Measurements from ENCODE around the gene RAB11FIP4. TPM values are rescaled to one million over a fixed set of nuclear protein-coding genes. Genes with fewer than 3 reads are reported as not detected.

RAB11FIP4 gene
- total and polyA plus RNA-seq, 2 donors (not counting 1 experiment from before 2014, with no cell fraction given): 0.16 to 0.66 TPM

GRCh38 chr17:31566992-31567373, 175.5 kb downstream of the RAB11FIP4 start:
- peaks cover 25% of the 10 kb centered on the region for H3K4me1 ChIP-seq (ENCODE audit: control insufficient read depth, extremely low read depth, insufficient read depth, low read length)
- H3K79me2 ChIP-seq (ENCODE audit: control insufficient read depth, insufficient read depth, low read length): peaks cover 87% of the 10 kb centered on the region
- H3K27me3 ChIP-seq (ENCODE audit: control insufficient read depth, insufficient read depth, low read length): no peaks in the 10 kb centered on the region
- H3K4me2 ChIP-seq (ENCODE audit: extremely low read depth, insufficient read depth, low read length): no peak overlapping the region
- no peak overlapping the region for H3K9ac ChIP-seq (ENCODE audit: insufficient read depth, low read length)
- no peak overlapping the region for H2AFZ ChIP-seq (ENCODE audit: low read length)
- no peaks in the 10 kb centered on the region for H4K20me1 ChIP-seq (ENCODE audit: control insufficient read depth, extremely low read depth, insufficient read depth, low read length)
- no peak for DNase-seq (ENCODE audit: low read depth in 2 of 2)
- no peak overlapping the region for H3K27ac ChIP-seq (ENCODE audit: insufficient read depth, low read length)
- no peaks in the 10 kb centered on the region for H3K9me3 ChIP-seq (ENCODE audit: control insufficient read depth, insufficient read depth, low read depth, low read length)
- TF ChIP-seq CTCF (conservative IDR thresholded peaks at IDR 0.05 in 1 of 2, IDR thresholded peaks at IDR 0.05 in 1 of 2; ENCODE audit: low read depth in 1 of 2, low read length in 2 of 2): no peak
- TF ChIP-seq EZH2 (IDR thresholded peaks at IDR 0.05; ENCODE audit: low read length, missing control alignments): no peak
- H3K4me3 ChIP-seq (replicated peaks in 1 of 4; ENCODE audit: control extremely low read depth in 1 of 4, insufficient read depth in 1 of 4, low read depth in 3 of 4, low read length in 4 of 4): no peak overlapping the region
- H3K36me3 ChIP-seq (ENCODE audit: control insufficient read depth, insufficient read depth, low read length): peaks cover 5% of the 10 kb centered on the region

GRCh38 chr17:31568121-31568520, 176.6 kb downstream of the RAB11FIP4 start:
- peaks cover 29% of the 10 kb centered on the region for H3K4me1 ChIP-seq (ENCODE audit: control insufficient read depth, extremely low read depth, insufficient read depth, low read length)

GRCh38 chr17:31568539-31568938, 177.1 kb downstream of the RAB11FIP4 start:
- Histone ChIP-seq H3K9ac (ENCODE audit: insufficient read depth, low read length) (no peak overlapping the region), H2AFZ (ENCODE audit: low read length) (no peak overlapping the region), H3K9me3 (ENCODE audit: control insufficient read depth, insufficient read depth, low read depth, low read length) (no peaks in the 10 kb centered on the region), H3K4me1 (ENCODE audit: control insufficient read depth, extremely low read depth, insufficient read depth, low read length) (peaks cover 31% of the 10 kb centered on the region), H3K36me3 (ENCODE audit: control insufficient read depth, insufficient read depth, low read length) (peaks cover 9% of the 10 kb centered on the region), H3K27me3 (ENCODE audit: control insufficient read depth, insufficient read depth, low read length) (no peaks in the 10 kb centered on the region), H4K20me1 (ENCODE audit: control insufficient read depth, extremely low read depth, insufficient read depth, low read length) (no peaks in the 10 kb centered on the region), H3K4me3 (replicated peaks in 1 of 4; ENCODE audit: control extremely low read depth in 1 of 4, insufficient read depth in 1 of 4, low read depth in 3 of 4, low read length in 4 of 4) (no peak overlapping the region), H3K79me2 (ENCODE audit: control insufficient read depth, insufficient read depth, low read length) (peaks cover 88% of the 10 kb centered on the region), H3K4me2 (ENCODE audit: extremely low read depth, insufficient read depth, low read length) (no peak overlapping the region), H3K27ac (ENCODE audit: insufficient read depth, low read length) (peak overlapping the region; percentile 13)
- TF ChIP-seq EZH2 (IDR thresholded peaks at IDR 0.05; ENCODE audit: low read length, missing control alignments) (no peak), CTCF (conservative IDR thresholded peaks at IDR 0.05 in 1 of 2, IDR thresholded peaks at IDR 0.05 in 1 of 2; ENCODE audit: low read depth in 1 of 2, low read length in 2 of 2) (no peak)
- peak in 1 of 2 donors; percentile 73 for DNase-seq (ENCODE audit: low read depth in 2 of 2)

More at GRCh38 chr17:31568121-31568520, 176.6 kb downstream of the RAB11FIP4 start:
- H4K20me1 ChIP-seq (ENCODE audit: control insufficient read depth, extremely low read depth, insufficient read depth, low read length): no peaks in the 10 kb centered on the region
- peak overlapping the region; percentile 39 for H3K27ac ChIP-seq (ENCODE audit: insufficient read depth, low read length)
- no peak overlapping the region for H3K4me2 ChIP-seq (ENCODE audit: extremely low read depth, insufficient read depth, low read length)
- H3K36me3 ChIP-seq (ENCODE audit: control insufficient read depth, insufficient read depth, low read length): peaks cover 5% of the 10 kb centered on the region
- no peak for DNase-seq (ENCODE audit: low read depth in 2 of 2)
- peaks cover 87% of the 10 kb centered on the region for H3K79me2 ChIP-seq (ENCODE audit: control insufficient read depth, insufficient read depth, low read length)
- no peaks in the 10 kb centered on the region for H3K9me3 ChIP-seq (ENCODE audit: control insufficient read depth, insufficient read depth, low read depth, low read length)
- no peak overlapping the region for H3K4me3 ChIP-seq (replicated peaks in 1 of 4; ENCODE audit: control extremely low read depth in 1 of 4, insufficient read depth in 1 of 4, low read depth in 3 of 4, low read length in 4 of 4)
- TF ChIP-seq CTCF (conservative IDR thresholded peaks at IDR 0.05 in 1 of 2, IDR thresholded peaks at IDR 0.05 in 1 of 2; ENCODE audit: low read depth in 1 of 2, low read length in 2 of 2) (no peak), EZH2 (IDR thresholded peaks at IDR 0.05; ENCODE audit: low read length, missing control alignments) (no peak)
- H3K27me3 ChIP-seq (ENCODE audit: control insufficient read depth, insufficient read depth, low read length): no peaks in the 10 kb centered on the region
- no peak overlapping the region for H3K9ac ChIP-seq (ENCODE audit: insufficient read depth, low read length)
- no peak overlapping the region for H2AFZ ChIP-seq (ENCODE audit: low read length)
